Endothelial cell (in vitro differentiated cells): ENCODE measurements around the gene LRRC30. TPM values are rescaled to one million over a fixed set of nuclear protein-coding genes. Genes with fewer than 3 reads are reported as not detected.
A peak's percentile ranks its signal among the peaks of the same experiment; 100 is the strongest.

Experiments used
- DNase-seq: peaks from one replicate; pipeline ENCODE4 v3.0.0; 2021; ENCODE audit warnings: low spot score
- H3K27ac Mint-ChIP-seq: one replicate; pipeline ENCODE4 v1.8.0; 2021; ENCODE audit warnings: mixed read lengths, inconsistent platforms; ENCODE audit not compliant: unreplicated experiment
- H3K27me3 Mint-ChIP-seq: one replicate; pipeline ENCODE4 v1.8.0; 2021; ENCODE audit warnings: mild to moderate bottlenecking, moderate library complexity, mixed read lengths, inconsistent platforms; ENCODE audit not compliant: unreplicated experiment
- H3K36me3 Mint-ChIP-seq: one replicate; pipeline ENCODE4 v1.8.0; 2021; ENCODE audit warnings: mild to moderate bottlenecking, low read depth, mixed read lengths, inconsistent platforms; ENCODE audit not compliant: unreplicated experiment
- H3K4me1 Mint-ChIP-seq: one replicate; pipeline ENCODE4 v1.8.0; 2021; ENCODE audit warnings: mild to moderate bottlenecking, mixed read lengths, inconsistent platforms; ENCODE audit not compliant: unreplicated experiment
- H3K4me3 Mint-ChIP-seq: one replicate; pipeline ENCODE4 v1.8.0; 2021; ENCODE audit warnings: mild to moderate bottlenecking, mixed read lengths, inconsistent platforms; ENCODE audit not compliant: unreplicated experiment
- H3K9me3 Mint-ChIP-seq: one replicate; pipeline ENCODE4 v1.8.0; 2021; ENCODE audit warnings: mixed read lengths, inconsistent platforms; ENCODE audit not compliant: unreplicated experiment
- CTCF ChIP-seq: fragments of 200-600 bp; sonication (generic); IDR thresholded peaks from one replicate; pipeline ENCODE4 v1.5.0; 2021; ENCODE audit warnings: antibody characterized with exemption; ENCODE audit not compliant: unreplicated experiment
- total RNA-seq: library from RNA; stranded (reverse); fragmentation: NEBNext Ultra II Directional; extraction: Animal tissue kit (Norgen Biotek cat#: 25700); gene quantifications from one replicate; pipeline ENCODE4 v1.2.1, GENCODE V29; 2021; ENCODE audit not compliant: unreplicated experiment

Gene LRRC30
- total RNA-seq, 1 donor from 2014 or later: not detected

GRCh38 chr18:7205346-7205745 is 25.5 kb upstream of the LRRC30 start:
- H3K36me3 Mint-ChIP-seq: no peaks in the 10 kb centered on the region
- no peaks in the 10 kb centered on the region for H3K9me3 Mint-ChIP-seq
- no peak for DNase-seq
- TF ChIP-seq CTCF: no peak
- no peak overlapping the region for H3K4me3 Mint-ChIP-seq
- no peaks in the 10 kb centered on the region for H3K27me3 Mint-ChIP-seq
- H3K4me1 Mint-ChIP-seq: peaks cover 8% of the 10 kb centered on the region
- no peak overlapping the region for H3K27ac Mint-ChIP-seq

- TF ChIP-seq CTCF: no peak
- H3K9me3 Mint-ChIP-seq: no peaks in the 10 kb centered on the region
- H3K27me3 Mint-ChIP-seq: no peaks in the 10 kb centered on the region
- no peak for DNase-seq
- H3K4me1 Mint-ChIP-seq: peaks cover 8% of the 10 kb centered on the region
- no peak overlapping the region for H3K4me3 Mint-ChIP-seq
- no peaks in the 10 kb centered on the region for H3K36me3 Mint-ChIP-seq
- no peak overlapping the region for H3K27ac Mint-ChIP-seq
These were observed 24.7 kb upstream of the LRRC30 start for GRCh38 chr18:7206217-7206616.

GRCh38 chr18:7207366-7207915 is 23.4 kb upstream of the LRRC30 start:
- no peaks in the 10 kb centered on the region for H3K27me3 Mint-ChIP-seq
- no peak for TF ChIP-seq CTCF
- DNase-seq: no peak
- no peak overlapping the region for H3K27ac Mint-ChIP-seq
- no peaks in the 10 kb centered on the region for H3K9me3 Mint-ChIP-seq
- no peaks in the 10 kb centered on the region for H3K36me3 Mint-ChIP-seq
- no peak overlapping the region for H3K4me3 Mint-ChIP-seq
- peaks cover 8% of the 10 kb centered on the region for H3K4me1 Mint-ChIP-seq

- DNase-seq: peak; percentile 67
- Mint-ChIP-seq H3K9me3 (no peaks in the 10 kb centered on the region), H3K4me3 (no peak overlapping the region), H3K36me3 (no peaks in the 10 kb centered on the region), H3K27ac (no peak overlapping the region), H3K27me3 (no peaks in the 10 kb centered on the region), H3K4me1 (no peaks in the 10 kb centered on the region)
- TF ChIP-seq CTCF: peak; percentile 61
These were observed 9.3 kb upstream of the LRRC30 start for GRCh38 chr18:7221424-7222155.

GRCh38 chr18:7224198-7224597 is 6.7 kb upstream of the LRRC30 start:
- Mint-ChIP-seq H3K9me3 (no peaks in the 10 kb centered on the region), H3K4me1 (no peaks in the 10 kb centered on the region), H3K27ac (no peak overlapping the region), H3K4me3 (no peak overlapping the region), H3K27me3 (no peaks in the 10 kb centered on the region), H3K36me3 (no peaks in the 10 kb centered on the region)
- DNase-seq: no peak
- no peak for TF ChIP-seq CTCF
